ACC112 (cell line): ENCODE measurements around the gene DEFB124.
"Not testable (repeated sequence)": the region's sequence is repeated elsewhere in the genome, so short reads cannot be mapped to it uniquely, and the experiment has no call there.

Source experiments
- H2AFZ ChIP-seq: fragments of 200-600 bp; sonication (generic); one replicate; pipeline ENCODE4 v1.6.0; 2017; ENCODE audit warnings: antibody characterized with exemption, low read length; ENCODE audit not compliant: unreplicated experiment
- H3K27ac ChIP-seq: fragments of 200-600 bp; sonication (generic); 2 replicates; pipeline ENCODE4 v1.5.1; 2014; ENCODE audit warnings: low read depth, mild to moderate bottlenecking, antibody characterized with exemption, low read length, moderate library complexity
- H3K27me3 ChIP-seq: fragments of 200-600 bp; sonication (generic); 2 replicates; pipeline ENCODE4 v1.6.1; 2014; ENCODE audit warnings: mild to moderate bottlenecking, antibody characterized with exemption, low read length, moderate library complexity, mixed read lengths; ENCODE audit not compliant: insufficient read depth
- H3K36me3 ChIP-seq: fragments of 200-600 bp; sonication (generic); 2 replicates; pipeline ENCODE4 v1.6.1; 2016; ENCODE audit warnings: mild to moderate bottlenecking, antibody characterized with exemption, low read length, moderate library complexity, mixed read lengths; ENCODE audit not compliant: insufficient read depth
- H3K4me1 ChIP-seq: fragments of 200-600 bp; sonication (generic); one replicate; pipeline ENCODE4 v1.6.1; 2016; ENCODE audit warnings: low read length, mixed read lengths; ENCODE audit not compliant: insufficient read depth, unreplicated experiment, control insufficient read depth
- H3K4me3 ChIP-seq: fragments of 200-600 bp; sonication (generic); 2 replicates; pipeline ENCODE4 v1.5.1; 2014; ENCODE audit warnings: mild to moderate bottlenecking, low read depth, low read length
- H3K79me2 ChIP-seq: fragments of 200-600 bp; sonication (generic); one replicate; pipeline ENCODE4 v1.6.0; 2016; ENCODE audit warnings: low read length; ENCODE audit not compliant: control insufficient read depth, unreplicated experiment, insufficient read depth

The DEFB124 gene

DNA sequence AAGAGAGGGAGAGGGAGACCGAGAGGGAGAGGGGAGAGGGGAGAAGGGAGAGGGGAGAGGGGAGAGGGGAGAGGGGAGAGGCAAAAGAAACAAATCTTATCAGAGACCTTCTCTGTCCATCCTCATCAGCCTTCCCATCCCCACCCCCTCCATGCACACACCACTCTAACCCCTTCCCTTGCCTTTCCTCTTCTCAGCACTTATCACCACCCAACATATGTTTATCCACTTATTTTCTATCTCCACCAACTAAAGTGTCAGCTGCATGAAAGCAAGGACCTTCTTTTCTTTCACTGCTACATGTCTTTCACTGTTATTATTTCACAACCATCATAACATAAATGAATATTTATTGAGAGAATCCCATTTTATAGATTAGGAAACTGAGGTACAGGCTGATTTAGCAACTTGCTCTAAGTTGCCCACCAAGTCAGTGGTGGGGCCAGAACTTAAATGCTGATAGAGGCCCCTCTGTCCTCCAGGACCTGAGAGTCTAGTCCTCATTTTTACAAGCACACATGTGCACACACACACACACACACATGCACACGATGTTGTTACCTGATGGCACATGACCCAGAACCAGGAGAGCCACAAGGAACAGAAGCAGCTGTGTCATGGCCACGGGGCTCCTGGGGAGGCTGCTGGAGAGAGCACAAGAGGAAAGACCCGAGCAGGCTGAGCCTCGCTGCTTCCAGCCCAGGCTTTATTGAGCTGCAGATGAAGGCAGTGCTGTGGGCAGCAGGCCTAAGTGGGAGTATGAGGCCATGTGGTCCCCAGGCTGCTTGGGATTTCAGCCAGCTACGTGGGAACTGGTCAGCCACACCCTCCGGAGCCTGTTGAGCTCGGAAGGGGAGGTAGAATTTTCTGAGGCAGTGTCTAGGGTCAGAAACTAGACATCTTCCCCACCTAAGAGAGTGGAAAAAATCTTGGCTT lies 2.3 kb downstream of the DEFB124 start:
- Histone ChIP-seq H3K27me3 (0 out of 2 replicates have a peak, but pooled peaks cover 6% of the 10 kb centered on the region), H2AFZ (no peak overlapping the region), H3K27ac (no peak overlapping the region), H3K36me3 (no peaks in the 10 kb centered on the region), H3K4me1 (peaks cover 28% of the 10 kb centered on the region), H3K4me3 (no peak overlapping the region), H3K79me2 (no peaks in the 10 kb centered on the region)

DNA sequence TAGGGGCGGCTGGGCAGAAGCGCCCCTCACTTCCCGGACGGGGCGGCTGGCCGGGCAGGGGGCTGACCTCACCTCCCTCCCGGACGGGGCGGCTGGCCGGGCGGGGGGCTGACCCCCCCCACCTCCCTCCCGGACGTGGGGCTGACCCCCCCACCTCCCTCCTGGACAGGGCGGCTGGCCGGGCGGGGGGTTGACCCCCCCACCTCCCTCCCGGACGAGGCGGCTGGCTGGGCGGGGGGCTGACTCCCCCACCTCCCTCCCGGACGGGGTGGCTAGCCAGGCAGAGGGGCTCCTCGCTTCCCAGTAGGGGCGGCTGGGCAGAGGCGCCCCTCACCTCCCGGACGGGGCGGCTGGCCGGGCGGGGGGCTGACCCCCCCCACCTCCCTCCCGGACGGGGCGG lies 4.0 kb downstream of the DEFB124 start:
- H3K4me3 ChIP-seq, H3K27me3 ChIP-seq, H3K27ac ChIP-seq, H3K79me2 ChIP-seq, H3K36me3 ChIP-seq, H2AFZ ChIP-seq: not testable (repeated sequence)
- peaks cover 14% of the 10 kb centered on the region for H3K4me1 ChIP-seq

DNA sequence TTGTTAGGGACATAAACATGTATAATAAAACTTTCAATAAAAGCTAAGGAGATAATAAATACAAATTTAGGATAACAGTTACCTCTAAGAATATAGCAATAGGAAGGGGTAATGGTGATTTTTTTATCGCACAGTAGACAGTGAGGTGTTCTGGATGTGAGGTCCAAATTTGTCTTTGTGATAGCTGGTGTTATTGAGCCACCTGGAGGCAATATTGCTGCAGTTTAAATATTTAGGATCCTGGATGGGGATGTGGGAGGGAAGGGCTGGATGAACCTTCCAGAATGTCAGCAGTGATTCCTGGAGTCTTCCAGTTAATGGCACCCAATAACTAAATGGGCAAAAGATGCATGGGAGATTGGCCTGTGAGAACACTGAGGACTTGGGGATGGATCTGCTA lies 20.6 kb downstream of the DEFB124 start:
- Histone ChIP-seq H3K36me3 (no peaks in the 10 kb centered on the region), H3K4me1 (no peaks in the 10 kb centered on the region), H2AFZ (no peak overlapping the region), H3K79me2 (no peaks in the 10 kb centered on the region), H3K27me3 (no peaks in the 10 kb centered on the region), H3K27ac (no peak overlapping the region), H3K4me3 (no peak overlapping the region)

DNA sequence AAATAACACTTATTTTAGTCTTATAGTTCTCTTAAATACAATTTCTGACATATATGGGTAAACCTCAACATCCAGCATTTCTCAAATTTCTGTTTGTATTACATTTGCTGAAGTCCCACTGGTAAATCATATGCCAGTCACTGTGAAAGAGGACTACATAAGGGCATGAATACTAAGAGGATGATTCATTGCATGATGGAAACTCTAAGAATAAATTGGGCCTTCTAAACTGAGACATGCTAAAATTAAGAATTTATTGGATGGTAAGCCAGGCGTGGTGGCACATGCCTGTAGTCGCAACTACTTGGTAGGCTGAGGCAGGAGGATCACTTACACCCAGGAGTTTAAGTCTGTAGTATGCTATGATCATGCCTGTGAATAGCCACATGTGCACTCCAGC lies 22.4 kb downstream of the DEFB124 start:
- no peaks in the 10 kb centered on the region for H3K36me3 ChIP-seq
- H3K4me1 ChIP-seq = no peaks in the 10 kb centered on the region
- H2AFZ ChIP-seq = no peak overlapping the region
- no peak overlapping the region for H3K4me3 ChIP-seq
- no peaks in the 10 kb centered on the region for H3K79me2 ChIP-seq
- H3K27ac ChIP-seq = no peak overlapping the region
- no peaks in the 10 kb centered on the region; the same call in 1 of the 2 replicates for H3K27me3 ChIP-seq

DNA sequence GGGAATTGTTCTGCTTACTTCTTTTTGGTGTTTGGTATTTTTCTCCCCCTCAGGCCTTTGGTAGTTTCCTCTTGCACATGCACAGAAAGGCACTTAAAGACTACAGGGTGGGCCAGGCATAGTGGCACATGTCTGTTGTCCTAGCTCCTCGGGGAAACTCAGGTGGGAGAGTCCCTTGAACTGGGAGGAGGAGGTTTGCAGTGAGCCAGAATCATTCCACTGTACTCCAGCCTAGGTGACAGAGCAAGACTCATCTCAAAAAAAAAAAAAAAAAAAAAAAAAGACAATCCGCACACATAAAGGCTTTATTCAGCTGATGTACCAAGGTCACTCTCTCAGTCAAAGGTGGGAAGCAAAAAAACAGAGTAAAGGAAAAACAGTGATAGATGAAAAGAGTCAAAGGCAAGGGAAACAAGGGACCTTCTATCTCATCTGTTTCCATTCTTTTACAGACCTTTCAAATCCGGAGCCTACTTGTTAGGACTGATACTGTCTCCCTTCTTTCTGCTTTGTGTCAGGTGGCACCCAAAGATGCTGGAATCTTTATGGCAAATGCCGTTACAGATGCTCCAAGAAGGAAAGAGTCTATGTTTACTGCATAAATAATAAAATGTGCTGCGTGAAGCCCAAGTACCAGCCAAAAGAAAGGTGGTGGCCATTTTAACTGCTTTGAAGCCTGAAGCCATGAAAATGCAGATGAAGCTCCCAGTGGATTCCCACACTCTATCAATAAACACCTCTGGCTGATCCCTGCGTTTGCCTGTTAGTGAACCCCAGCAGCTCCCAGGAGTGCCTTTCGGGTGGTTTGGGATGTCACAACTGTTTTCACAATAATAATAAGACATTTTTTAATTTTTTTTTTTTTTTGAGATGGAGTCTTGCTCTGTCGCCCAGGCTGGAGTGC lies 25.2 kb downstream of the DEFB124 start:
- peaks cover 13% of the 10 kb centered on the region for H3K27me3 ChIP-seq
- no peak overlapping the region for H2AFZ ChIP-seq
- H3K79me2 ChIP-seq = no peaks in the 10 kb centered on the region
- H3K4me3 ChIP-seq = no peak overlapping the region
- no peaks in the 10 kb centered on the region for H3K36me3 ChIP-seq
- no peaks in the 10 kb centered on the region for H3K4me1 ChIP-seq
- H3K27ac ChIP-seq = no peak overlapping the region

DNA sequence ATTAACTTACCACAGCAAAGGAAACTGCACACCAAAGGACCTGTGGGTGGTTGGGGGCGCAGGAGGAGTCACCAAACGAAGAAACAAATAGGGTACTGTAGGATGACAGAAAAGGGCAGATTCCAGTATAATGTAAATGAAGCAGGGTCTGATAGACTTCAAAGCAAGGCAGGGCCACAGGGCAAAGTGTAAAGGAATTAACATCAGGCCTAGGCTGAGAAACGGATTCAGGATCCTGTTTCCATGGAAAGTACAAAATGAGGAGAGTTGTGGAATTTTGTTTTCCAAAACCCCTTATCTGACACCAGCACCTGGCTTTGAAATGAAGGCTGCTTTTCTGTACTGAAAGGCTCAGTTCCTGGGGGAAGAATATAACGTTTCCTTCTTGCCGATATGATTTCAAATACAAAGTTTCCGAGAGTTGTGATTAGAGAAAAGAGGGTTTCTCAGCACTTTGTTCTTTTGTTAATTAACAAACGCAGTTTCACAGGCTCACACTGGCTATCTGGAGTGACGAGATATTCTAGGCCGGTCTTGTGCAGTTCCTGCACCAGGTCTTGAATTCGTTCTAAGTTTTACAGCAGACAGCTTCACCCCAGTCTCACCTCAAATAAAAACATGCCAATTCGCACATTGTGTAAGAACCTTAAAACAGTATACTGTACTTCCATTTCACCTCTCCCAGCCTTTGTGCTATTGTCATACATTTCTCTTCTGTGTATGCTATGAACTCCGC lies 28.7 kb downstream of the DEFB124 start:
- H3K27me3 ChIP-seq = peaks cover 38% of the 10 kb centered on the region
- H3K79me2 ChIP-seq = no peaks in the 10 kb centered on the region
- H3K4me1 ChIP-seq = no peaks in the 10 kb centered on the region
- H3K4me3 ChIP-seq = no peak overlapping the region
- no peak overlapping the region for H3K27ac ChIP-seq
- no peaks in the 10 kb centered on the region for H3K36me3 ChIP-seq
- H2AFZ ChIP-seq = no peak overlapping the region

DNA sequence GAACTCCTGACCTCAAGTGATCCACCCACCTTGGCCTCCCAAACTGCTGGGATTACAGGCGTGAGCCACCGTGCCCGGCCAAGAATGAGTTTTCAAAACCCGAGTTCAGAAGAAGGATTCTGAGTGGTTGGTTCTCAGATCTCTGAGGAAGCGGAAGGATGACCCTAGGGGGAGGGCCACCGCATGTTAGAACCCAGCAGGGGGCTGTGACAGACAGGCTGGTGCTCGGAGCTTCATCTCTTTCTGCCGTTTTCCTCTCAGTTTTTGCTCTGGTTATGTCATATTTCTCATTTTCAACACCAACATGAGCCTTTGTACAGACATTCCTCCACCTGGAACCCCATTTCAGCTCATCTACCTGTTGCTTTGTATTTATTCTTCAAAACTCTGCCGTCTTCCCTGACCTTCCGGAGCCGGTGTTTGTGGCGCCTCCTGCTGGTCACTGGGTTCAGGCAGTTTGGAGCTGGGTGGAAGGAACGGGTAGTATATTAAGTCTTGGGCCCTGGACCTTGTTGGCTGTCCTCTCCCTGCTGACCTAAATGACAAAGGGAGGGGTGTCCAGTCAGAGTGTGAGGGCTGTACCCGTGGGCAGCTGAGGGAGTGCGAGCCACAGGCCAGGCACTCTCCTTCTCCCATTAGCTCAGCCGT lies 34.8 kb downstream of the DEFB124 start, which contains the start of gene DEFB123:
Gene DEFB123, plus strand, starts transcription at position 621 of the 648 bp plus-strand sequence. CDS start 67 bp downstream, outside the sequence.
- H3K36me3 ChIP-seq = no peaks in the 10 kb centered on the region
- H2AFZ ChIP-seq = no peak within 1 kb of the TSS
- peaks cover 59% of the 10 kb centered on the region for H3K27me3 ChIP-seq
- H3K4me1 ChIP-seq = no peaks in the 10 kb centered on the region
- H3K27ac ChIP-seq = no peak within 1 kb of the TSS
- H3K4me3 ChIP-seq = no peak within 1 kb of the TSS
- no peaks in the 10 kb centered on the region for H3K79me2 ChIP-seq

DNA sequence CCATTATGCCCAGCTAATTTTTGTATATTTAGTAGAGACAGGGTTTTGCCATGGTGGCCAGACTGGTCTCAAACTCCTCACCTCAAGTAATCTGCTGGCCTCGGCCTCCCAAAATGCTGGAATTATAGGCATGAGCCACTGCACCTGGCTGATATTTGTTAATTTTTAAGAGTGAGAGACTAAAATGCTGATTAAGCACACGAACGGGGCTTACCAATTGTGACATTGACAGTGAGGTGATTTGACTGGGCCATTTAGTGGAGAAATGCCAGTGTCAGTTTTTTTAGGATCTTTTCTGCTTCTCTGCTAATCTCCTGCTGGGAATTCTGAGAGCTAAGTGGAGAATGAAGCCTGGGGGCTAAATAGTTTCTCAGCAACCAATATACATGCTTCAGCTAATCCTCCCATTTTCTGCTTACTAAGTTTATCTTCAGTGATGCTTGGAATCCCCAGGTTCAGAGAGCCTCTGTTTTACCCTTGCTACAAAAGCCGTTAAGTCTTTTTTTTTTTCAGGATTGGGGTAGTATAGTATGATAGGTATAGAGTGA lies 44.3 kb downstream of the DEFB124 start:
- H3K4me1 ChIP-seq = no peaks in the 10 kb centered on the region
- peaks cover 39% of the 10 kb centered on the region for H3K27me3 ChIP-seq
- no peak overlapping the region for H3K4me3 ChIP-seq
- no peaks in the 10 kb centered on the region for H3K79me2 ChIP-seq
- no peaks in the 10 kb centered on the region for H3K36me3 ChIP-seq
- no peak overlapping the region for H2AFZ ChIP-seq
- no peak overlapping the region for H3K27ac ChIP-seq

DNA sequence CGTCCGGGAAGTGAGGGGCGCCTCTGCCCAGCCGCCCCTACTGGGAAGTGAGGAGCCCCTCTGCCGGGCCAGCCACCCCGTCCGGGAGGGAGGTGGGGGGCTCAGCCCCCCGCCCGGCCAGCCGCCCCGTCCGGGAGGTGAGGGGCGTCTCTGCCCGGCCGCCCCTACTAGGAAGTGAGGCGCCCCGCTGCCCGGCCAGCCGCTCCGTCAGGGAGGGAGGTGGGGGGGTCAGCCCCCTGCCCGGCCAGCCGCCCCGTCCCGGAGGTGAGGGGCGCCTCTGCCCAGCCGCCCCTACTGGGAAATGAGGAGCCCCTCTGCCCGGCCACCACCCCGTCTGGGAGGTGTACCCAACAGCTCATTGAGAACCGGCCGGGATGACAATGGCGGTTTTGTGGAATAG lies 47.4 kb downstream of the DEFB124 start:
- H3K36me3 ChIP-seq, H3K4me3 ChIP-seq, H3K4me1 ChIP-seq, H3K27ac ChIP-seq, H3K79me2 ChIP-seq, H2AFZ ChIP-seq: not testable (repeated sequence)
- H3K27me3 ChIP-seq = peaks cover 33% of the 10 kb centered on the region
